Fibroblast of mammary gland (primary cell): ENCODE measurements around the gene UGP2.

Experiments
- DNase-seq: peaks from one replicate; pipeline ENCODE4 v3.0.0-alpha.2; 2010; ENCODE audit warnings: low read depth
- H3K4me3 ChIP-seq: 2 replicates; pipeline ENCODE4 v1.5.1; 2011; ENCODE audit warnings: low read depth, mild to moderate bottlenecking, low read length, moderate library complexity; ENCODE audit not compliant: control insufficient read depth
- CTCF ChIP-seq: conservative IDR thresholded peaks from 2 replicates; pipeline ENCODE4 v1.5.1; 2011; ENCODE audit warnings: low read depth, low read length, inconsistent platforms; ENCODE audit not compliant: control insufficient read depth, insufficient read depth

UGP2 gene

GRCh38 chr2:63874204-63875130, 32.8 kb downstream of the UGP2 start:
- no peak overlapping the region for H3K4me3 ChIP-seq
- no peak for DNase-seq
- no peak for TF ChIP-seq CTCF

- no peak overlapping the region for H3K4me3 ChIP-seq
- no peak for TF ChIP-seq CTCF
These were observed 33.4 kb downstream of the UGP2 start for GRCh38 chr2:63875131-63875527.

GRCh38 chr2:63875559-63876245, 34.0 kb downstream of the UGP2 start:
- DNase-seq: peak; percentile 33
- no peak overlapping the region for H3K4me3 ChIP-seq
- TF ChIP-seq CTCF: no peak

More at GRCh38 chr2:63875131-63875527, 33.4 kb downstream of the UGP2 start:
- DNase-seq: peak; percentile 79

GRCh38 chr2:63876311-63876710, 34.6 kb downstream of the UGP2 start:
- TF ChIP-seq CTCF: no peak
- no peak for DNase-seq
- H3K4me3 ChIP-seq: no peak overlapping the region

- H3K4me3 ChIP-seq: no peak overlapping the region
- DNase-seq: no peak
These were observed 36.8 kb downstream of the UGP2 start for GRCh38 chr2:63878486-63878885.

More at GRCh38 chr2:63878486-63878885, 36.8 kb downstream of the UGP2 start:
- TF ChIP-seq CTCF: no peak
